SH-SY5Y (cell line): ENCODE results near the gene NUMA1.

Experiments used
- GATA2 ChIP-seq: IDR thresholded peaks from 2 replicates; pipeline ENCODE4 v1.6.1; 2011; ENCODE audit warnings: mild to moderate bottlenecking, low read depth, low read length
- GATA3 ChIP-seq: IDR thresholded peaks from 2 replicates; pipeline ENCODE4 v1.6.1; 2011; ENCODE audit warnings: low read depth, mild to moderate bottlenecking, low read length, moderate library complexity

GRCh38 chr11:72039856-72040401 lies 40.4 kb downstream of the NUMA1 start:
- TF ChIP-seq GATA3 (no peak), GATA2 (no peak)
